HCT116 (cell line): ENCODE data around the gene C2orf78. TPM values are rescaled to one million over a fixed set of nuclear protein-coding genes. Genes with fewer than 3 reads are reported as not detected.
"Not testable (repeated sequence)": the region's sequence is repeated elsewhere in the genome, so short reads cannot be mapped to it uniquely, and the experiment has no call there.

Experiments
- ATAC-seq: fragments of 200-7000 bp; cut with Tn5 transposase; 2 replicates; pipeline ENCODE4 v1.9.1; 2020; ENCODE audit warnings: mild to moderate bottlenecking, moderate library complexity
- BruUV-seq: library from RNA; stranded (reverse); fragments of 400-500 nt; replicated peaks from 2 replicates; lab custom pipeline; 2021; lab: Mats Ljungman, UMichigan
- CTCF ChIA-PET: fragments of 300-600 bp; sonication (Branson Sonifier 250); formaldehyde crosslinking; loops from one replicate; lab custom pipeline; 2021; ENCODE audit warnings: antibody characterized with exemption; lab: Charles Lee
- POLR2A ChIA-PET: fragments of 300-600, 350-600 bp; sonication (Branson Sonifier 250); formaldehyde crosslinking; loops from one replicate; lab custom pipeline; 2021; ENCODE audit warnings: antibody characterized with exemption; lab: Charles Lee
- RAD21 ChIA-PET, 2 experiments: fragments of 300-600 bp; sonication (Branson Sonifier 250); formaldehyde crosslinking; loops; one replicate each; lab custom pipeline; 2023; ENCODE audit warnings: low total read pairs in 2 of 2; ENCODE audit not compliant: uncharacterized antibody in 2 of 2, unreplicated experiment in 2 of 2, low non-redundant PET in 1 of 2; lab: Charles Lee
- DNase-seq: peaks from one replicate; pipeline ENCODE4 v3.0.0-alpha.2; 2010; ENCODE audit warnings: low read depth, low spot score
- H2AFZ ChIP-seq: fragments of 200-600 bp; shearing (Covaris generic), sonication (generic); 2 replicates; pipeline ENCODE4 v1.6.1; 2017; ENCODE audit warnings: low read depth, mixed run types, mixed read lengths, antibody characterized with exemption, low read length; ENCODE audit not compliant: poor library complexity, severe bottlenecking
- H3K27ac ChIP-seq: 2 replicates; pipeline ENCODE4 v1.5.1; 2012; ENCODE audit warnings: low read depth, low read length
- H3K27me3 ChIP-seq: fragments of 200-600 bp; sonication (generic); 2 replicates; pipeline ENCODE4 v1.6.1; 2016; ENCODE audit warnings: mixed run types, low read length, mixed read lengths; ENCODE audit not compliant: insufficient read depth
- H3K36me3 ChIP-seq, 2 experiments: fragments of 200-500 bp in 1 of 2; fragments of 200-600 bp in 1 of 2; sonication (Bioruptor generic) in 1 of 2; sonication (generic) in 1 of 2; 2 replicates each; pipeline versions ENCODE4 v1.5.1 to v1.6.1; 2014 to 2016; ENCODE audit warnings: low read length in 2 of 2, inconsistent platforms in 1 of 2, mixed read lengths in 1 of 2, mixed run types in 1 of 2; ENCODE audit not compliant: insufficient read depth in 2 of 2, control insufficient read depth in 1 of 2
- H3K4me1 ChIP-seq, 2 experiments: fragments of 200-600 bp in 1 of 2; sonication (generic) in 1 of 2; 2 replicates each; pipeline versions ENCODE4 v1.5.1 to v1.6.1; 2012 to 2017; ENCODE audit warnings: low read length in 2 of 2, inconsistent platforms in 1 of 2, mild to moderate bottlenecking in 1 of 2, mixed read lengths in 1 of 2, mixed run types in 1 of 2, moderate library complexity in 1 of 2; ENCODE audit not compliant: insufficient read depth in 2 of 2, control insufficient read depth in 1 of 2
- H3K4me2 ChIP-seq: fragments of 200-600 bp; sonication (generic); 2 replicates; pipeline ENCODE4 v1.6.1; 2017; ENCODE audit warnings: mixed run types, low read length, mixed read lengths
- H3K4me3 ChIP-seq, 2 experiments: fragments of 200-600 bp in 1 of 2; sonication (generic) in 1 of 2; replicated peaks in 1 of 2; 2 replicates each; pipeline ENCODE4 v1.5.1; 2011 to 2016; ENCODE audit warnings: low read length in 2 of 2, control low read depth in 1 of 2, low read depth in 1 of 2, mild to moderate bottlenecking in 1 of 2, mixed read lengths in 1 of 2, mixed run types in 1 of 2
- H3K79me2 ChIP-seq: fragments of 200-600 bp; sonication (generic); 2 replicates; pipeline ENCODE4 v1.6.1; 2017; ENCODE audit warnings: mild to moderate bottlenecking, mixed run types, low read length, moderate library complexity, mixed read lengths; ENCODE audit not compliant: insufficient read depth
- H3K9ac ChIP-seq: fragments of 200-600 bp; sonication (generic); 2 replicates; pipeline ENCODE4 v1.6.1; 2016; ENCODE audit warnings: low read length, mixed read lengths
- H3K9me2 ChIP-seq: fragments of 200-600 bp; sonication (generic), shearing (Covaris generic); 2 replicates; pipeline ENCODE4 v1.6.1; 2017; ENCODE audit warnings: mixed run types, mild to moderate bottlenecking, moderate library complexity; ENCODE audit not compliant: insufficient read depth
- H3K9me3 ChIP-seq, 2 experiments: fragments of 200-500 bp in 1 of 2; fragments of 200-600 bp in 1 of 2; sonication (Bioruptor generic) in 1 of 2; sonication (generic) in 1 of 2; 2 replicates each; pipeline ENCODE4 v1.6.1; 2014 to 2017; ENCODE audit warnings: low read length in 2 of 2, mixed read lengths in 2 of 2, inconsistent platforms in 1 of 2, low read depth in 1 of 2, mild to moderate bottlenecking in 1 of 2, mixed run types in 1 of 2, moderate library complexity in 1 of 2; ENCODE audit not compliant: control insufficient read depth in 1 of 2, insufficient read depth in 1 of 2
- H4K20me1 ChIP-seq: fragments of 200-600 bp; sonication (generic), shearing (Covaris generic); 2 replicates; pipeline ENCODE4 v1.6.1; 2017; ENCODE audit warnings: mixed run types, mild to moderate bottlenecking, moderate library complexity; ENCODE audit not compliant: insufficient read depth
- CEBPB ChIP-seq: IDR thresholded peaks from 2 replicates; pipeline ENCODE4 v1.6.1; 2012; ENCODE audit warnings: low read depth
- JUND ChIP-seq: IDR thresholded peaks from 2 replicates; pipeline ENCODE4 v1.6.1; 2012
- POLR2AphosphoS5 ChIP-seq: IDR thresholded peaks from 2 replicates; pipeline ENCODE4 v1.6.1; 2011; ENCODE audit warnings: mild to moderate bottlenecking, low read depth, low read length, moderate library complexity
- RAD21 ChIP-seq: IDR thresholded peaks from 2 replicates; pipeline ENCODE4 v1.6.1; 2012; ENCODE audit warnings: low read depth, mild to moderate bottlenecking
- REST ChIP-seq: IDR thresholded peaks from 2 replicates; pipeline ENCODE4 v1.6.1; 2012; ENCODE audit warnings: low read depth
- SP1 ChIP-seq: IDR thresholded peaks from 2 replicates; pipeline ENCODE4 v1.6.1; 2012; ENCODE audit warnings: low read depth
- ZFX ChIP-seq: fragments of 450-650 bp; IDR thresholded peaks from 2 replicates; pipeline ENCODE4 v1.6.1; 2017
- intact Hi-C: fragments of 100-400 bp; cut with micrococcal nuclease; formaldehyde crosslinking; loops from 2 replicates; pipeline ENCODE4 v1.10.0; 2022
- total RNA-seq: library from RNA; stranded (reverse); gene quantifications from one replicate; pipeline ENCODE4 v1.2.1, GENCODE V29; 2021; ENCODE audit not compliant: unreplicated experiment

Gene C2orf78
- total RNA-seq, 1 experiment from 2014 or later: 1.5 TPM

DNA sequence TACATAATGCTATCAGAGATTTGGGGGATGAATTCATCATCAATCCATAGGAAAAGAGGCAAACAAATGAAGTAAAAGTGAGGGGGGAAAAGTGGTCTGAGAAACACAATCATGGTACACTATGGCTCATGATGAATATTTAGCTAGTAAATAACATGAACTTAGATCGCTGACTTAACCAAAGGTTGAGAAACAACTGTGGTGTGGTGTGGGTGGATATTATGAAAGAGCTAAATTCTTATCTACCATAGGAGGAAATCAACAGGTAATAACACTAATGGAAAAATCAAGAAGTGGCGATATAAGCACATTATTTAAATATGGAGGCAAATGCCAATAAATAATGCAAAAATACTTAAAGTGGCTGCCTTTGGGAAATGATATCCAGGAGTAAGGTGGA, 34.7 kb upstream of the C2orf78 start (continued):
- no peak for TF ChIP-seq SP1
- no peak for TF ChIP-seq POLR2AphosphoS5
- no peak for TF ChIP-seq CEBPB
- TF ChIP-seq RAD21: no peak
- TF ChIP-seq ZFX: no peak
- no peak for TF ChIP-seq JUND
- no peak for TF ChIP-seq REST
- TF ChIP-seq, all 23 proteins: peak for 0

- CTCF ChIA-PET, H3K4me1 ChIP-seq, H3K27ac ChIP-seq, POLR2A ChIA-PET, H3K4me2 ChIP-seq, H3K9ac ChIP-seq, BruUV-seq, intact Hi-C loops, H3K27me3 ChIP-seq, H2AFZ ChIP-seq, RAD21 ChIA-PET, H3K9me2 ChIP-seq, H3K9me3 ChIP-seq, ATAC-seq, DNase-seq, H4K20me1 ChIP-seq, H3K4me3 ChIP-seq, H3K79me2 ChIP-seq: not testable (repeated sequence)
- H3K36me3 ChIP-seq: peaks cover 2 to 13% of the 10 kb centered on the region in 2 experiments
Measured at GRCh38 chr2:73754332-73754731, 29.7 kb upstream of the C2orf78 start.
